ENCODE data around the gene PHACTR1.

DNA sequence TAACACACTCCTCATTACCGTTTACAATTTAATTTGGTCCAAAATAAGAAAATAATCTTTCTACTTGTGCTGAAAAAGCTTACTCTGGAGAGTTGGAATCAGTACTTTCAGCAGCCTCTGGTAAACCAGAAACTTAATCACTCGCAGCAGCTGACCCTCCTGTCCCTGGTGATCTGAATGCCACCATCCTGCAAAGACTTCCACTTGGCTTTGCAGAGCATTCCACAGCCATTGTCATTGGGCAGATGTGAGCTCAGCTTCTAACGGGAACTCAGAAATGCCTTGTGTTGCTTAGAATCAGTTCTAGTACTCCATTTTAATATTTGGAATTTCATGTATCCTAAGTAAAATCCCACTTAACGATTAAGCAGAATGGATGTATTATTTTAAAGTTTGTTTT is 59.7 kb downstream of the PHACTR1 start:
- TF ChIP-seq, protein P1, sequence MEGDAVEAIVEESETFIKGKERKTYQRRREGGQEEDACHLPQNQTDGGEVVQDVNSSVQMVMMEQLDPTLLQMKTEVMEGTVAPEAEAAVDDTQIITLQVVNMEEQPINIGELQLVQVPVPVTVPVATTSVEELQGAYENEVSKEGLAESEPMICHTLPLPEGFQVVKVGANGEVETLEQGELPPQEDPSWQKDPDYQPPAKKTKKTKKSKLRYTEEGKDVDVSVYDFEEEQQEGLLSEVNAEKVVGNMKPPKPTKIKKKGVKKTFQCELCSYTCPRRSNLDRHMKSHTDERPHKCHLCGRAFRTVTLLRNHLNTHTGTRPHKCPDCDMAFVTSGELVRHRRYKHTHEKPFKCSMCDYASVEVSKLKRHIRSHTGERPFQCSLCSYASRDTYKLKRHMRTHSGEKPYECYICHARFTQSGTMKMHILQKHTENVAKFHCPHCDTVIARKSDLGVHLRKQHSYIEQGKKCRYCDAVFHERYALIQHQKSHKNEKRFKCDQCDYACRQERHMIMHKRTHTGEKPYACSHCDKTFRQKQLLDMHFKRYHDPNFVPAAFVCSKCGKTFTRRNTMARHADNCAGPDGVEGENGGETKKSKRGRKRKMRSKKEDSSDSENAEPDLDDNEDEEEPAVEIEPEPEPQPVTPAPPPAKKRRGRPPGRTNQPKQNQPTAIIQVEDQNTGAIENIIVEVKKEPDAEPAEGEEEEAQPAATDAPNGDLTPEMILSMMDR (IDR thresholded peaks at IDR 0.05): no peak
- TF ChIP-seq POLR2A (IDR thresholded peaks at IDR 0.05) (no peak), EP300 (IDR thresholded peaks at IDR 0.05) (no peak), POLR2AphosphoS5 (IDR thresholded peaks at IDR 0.05) (no peak)

All from stomach (tissue), 4 donors.